NK-92 (cell line): Measurements from ENCODE around the gene IRGQ.
"Not testable (repeated sequence)": the region's sequence is repeated elsewhere in the genome, so short reads cannot be mapped to it uniquely, and the experiment has no call there.

Experiments used
- DNase-seq: peaks from one replicate; lab custom pipeline; 2025; ENCODE audit not compliant: unreplicated experiment; lab: John Stamatoyannopoulos, UW

The IRGQ gene

GRCh38 chr19:43599635-43600295 is 3.8 kb upstream of the IRGQ start:
- no peak for DNase-seq

- no peak for DNase-seq
Measured at GRCh38 chr19:43598445-43599240, 2.7 kb upstream of the IRGQ start.

GRCh38 chr19:43597876-43598275 is 1.9 kb upstream of the IRGQ start:
- no peak for DNase-seq

- no peak for DNase-seq
Measured at GRCh38 chr19:43596842-43597461, 1.0 kb upstream of the IRGQ start.

- DNase-seq: no peak
Measured at GRCh38 chr19:43595605-43595998, 332 bp downstream of the IRGQ start.

GRCh38 chr19:43594710-43595604 is 977 bp downstream of the IRGQ start:
- no peak for DNase-seq

GRCh38 chr19:43594081-43594697 is 1.7 kb downstream of the IRGQ start:
- no peak for DNase-seq

GRCh38 chr19:43592800-43593350 is 3.1 kb downstream of the IRGQ start:
- no peak for DNase-seq

- DNase-seq: no peak
Measured at GRCh38 chr19:43591904-43592772, 3.8 kb downstream of the IRGQ start.

GRCh38 chr19:43589678-43590077 is 6.3 kb downstream of the IRGQ start:
- DNase-seq: no peak

- DNase-seq: no peak
Measured at GRCh38 chr19:43589277-43589676, 6.7 kb downstream of the IRGQ start.

- not testable (repeated sequence) for DNase-seq
Measured at GRCh38 chr19:43587029-43587428, 8.9 kb downstream of the IRGQ start.

- DNase-seq: no peak
Measured at GRCh38 chr19:43586346-43586745, 9.6 kb downstream of the IRGQ start.

GRCh38 chr19:43584484-43584883 is 11.4 kb downstream of the IRGQ start:
- DNase-seq: no peak

- DNase-seq: no peak
Measured at GRCh38 chr19:43582495-43582894, 13.4 kb downstream of the IRGQ start.

- DNase-seq: no peak
Measured at GRCh38 chr19:43581467-43581866, 14.5 kb downstream of the IRGQ start.

- DNase-seq: no peak
Measured at GRCh38 chr19:43578787-43579186, 17.1 kb downstream of the IRGQ start.

GRCh38 chr19:43575955-43576878 is 19.7 kb downstream of the IRGQ start:
- DNase-seq: no peak
